ENCODE measurements around the gene FLG.

FLG gene

GRCh38 chr1:152325111-152325510, at the start of gene FLG:
Gene FLG, minus strand, starts transcription at chr1:152325239. Its CDS starts 9,783 bp downstream, at chr1:152315456.
- no peak within 1 kb of the TSS for H3K4me3 ChIP-seq (ENCODE audit: control insufficient read depth, low read depth, low read length)
- TF ChIP-seq, protein P1, sequence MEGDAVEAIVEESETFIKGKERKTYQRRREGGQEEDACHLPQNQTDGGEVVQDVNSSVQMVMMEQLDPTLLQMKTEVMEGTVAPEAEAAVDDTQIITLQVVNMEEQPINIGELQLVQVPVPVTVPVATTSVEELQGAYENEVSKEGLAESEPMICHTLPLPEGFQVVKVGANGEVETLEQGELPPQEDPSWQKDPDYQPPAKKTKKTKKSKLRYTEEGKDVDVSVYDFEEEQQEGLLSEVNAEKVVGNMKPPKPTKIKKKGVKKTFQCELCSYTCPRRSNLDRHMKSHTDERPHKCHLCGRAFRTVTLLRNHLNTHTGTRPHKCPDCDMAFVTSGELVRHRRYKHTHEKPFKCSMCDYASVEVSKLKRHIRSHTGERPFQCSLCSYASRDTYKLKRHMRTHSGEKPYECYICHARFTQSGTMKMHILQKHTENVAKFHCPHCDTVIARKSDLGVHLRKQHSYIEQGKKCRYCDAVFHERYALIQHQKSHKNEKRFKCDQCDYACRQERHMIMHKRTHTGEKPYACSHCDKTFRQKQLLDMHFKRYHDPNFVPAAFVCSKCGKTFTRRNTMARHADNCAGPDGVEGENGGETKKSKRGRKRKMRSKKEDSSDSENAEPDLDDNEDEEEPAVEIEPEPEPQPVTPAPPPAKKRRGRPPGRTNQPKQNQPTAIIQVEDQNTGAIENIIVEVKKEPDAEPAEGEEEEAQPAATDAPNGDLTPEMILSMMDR (IDR thresholded peaks at IDR 0.05; ENCODE audit: control insufficient read depth, insufficient read depth, low read depth, low read length, missing control alignments) = no peak
- DNase-seq (ENCODE audit: low read depth) = no peak

- no peak overlapping the region for H3K4me3 ChIP-seq (ENCODE audit: control insufficient read depth, low read depth, low read length)
- TF ChIP-seq, protein P1 (IDR thresholded peaks at IDR 0.05; ENCODE audit: control insufficient read depth, insufficient read depth, low read depth, low read length, missing control alignments) = no peak
- no peak for DNase-seq (ENCODE audit: low read depth)
Observed at GRCh38 chr1:152374451-152374850, 49.4 kb upstream of the FLG start.

- DNase-seq (ENCODE audit: low read depth) = no peak
- no peak overlapping the region for H3K4me3 ChIP-seq (ENCODE audit: control insufficient read depth, low read depth, low read length)
- TF ChIP-seq, protein P1 (IDR thresholded peaks at IDR 0.05; ENCODE audit: control insufficient read depth, insufficient read depth, low read depth, low read length, missing control alignments) = no peak
Observed at GRCh38 chr1:152372672-152373071, 47.6 kb upstream of the FLG start.

DNA sequence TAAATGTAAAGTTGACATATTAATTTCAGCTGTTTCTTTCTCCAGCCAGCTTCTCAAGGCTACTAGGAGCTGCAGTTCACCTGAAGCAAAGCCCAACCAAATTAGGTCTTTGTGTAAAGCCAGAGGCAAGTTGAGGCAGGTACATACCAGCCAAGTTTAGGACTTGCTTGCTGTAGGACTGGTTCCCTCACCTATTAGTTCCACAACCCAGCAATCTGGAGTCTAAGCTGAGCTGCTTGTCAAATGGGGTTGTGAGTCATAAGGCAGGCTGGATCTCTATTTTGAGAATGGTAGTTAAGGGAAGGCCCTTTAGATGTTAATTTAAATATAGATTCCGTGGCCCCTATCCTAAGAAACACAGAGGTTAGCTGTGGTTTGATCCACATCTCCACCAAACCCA, 42.4 kb upstream of the FLG start:
- TF ChIP-seq, protein P1 (IDR thresholded peaks at IDR 0.05; ENCODE audit: control insufficient read depth, insufficient read depth, low read depth, low read length, missing control alignments) = no peak
- H3K4me3 ChIP-seq (ENCODE audit: control insufficient read depth, low read depth, low read length) = no peak overlapping the region
- no peak for DNase-seq (ENCODE audit: low read depth)

DNA sequence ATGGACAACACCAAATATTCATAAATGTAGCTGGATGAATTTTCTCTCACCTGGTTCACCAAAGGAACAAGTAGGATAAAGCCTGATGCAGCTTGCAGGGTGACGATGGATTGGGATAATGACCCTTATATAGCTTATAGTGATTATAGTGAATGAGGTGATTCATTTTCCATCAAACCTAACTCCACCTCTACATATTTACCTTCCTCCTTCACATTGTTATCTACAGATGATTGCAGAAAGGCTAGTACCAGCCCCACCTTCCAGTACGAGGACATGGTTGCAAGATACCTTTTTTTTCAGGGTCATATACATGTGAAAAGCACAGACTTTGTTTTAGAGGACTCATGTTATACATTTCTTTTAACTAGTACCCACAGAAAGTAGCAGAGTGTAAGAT, 34.9 kb upstream of the FLG start, which contains the start of gene FLG2:
Gene FLG2, minus strand, starts transcription at position 101 of the 400 bp plus-strand sequence. CDS start 1,122 bp downstream, outside the sequence.
- DNase-seq (ENCODE audit: low read depth) = no peak
- TF ChIP-seq, protein P1 (IDR thresholded peaks at IDR 0.05; ENCODE audit: control insufficient read depth, insufficient read depth, low read depth, low read length, missing control alignments) = no peak
- H3K4me3 ChIP-seq (ENCODE audit: control insufficient read depth, low read depth, low read length) = no peak within 1 kb of the TSS

GRCh38 chr1:152356736-152357135, 31.7 kb upstream of the FLG start:
- no peak for DNase-seq (ENCODE audit: low read depth)
- no peak overlapping the region for H3K4me3 ChIP-seq (ENCODE audit: control insufficient read depth, low read depth, low read length)
- TF ChIP-seq, protein P1 (IDR thresholded peaks at IDR 0.05; ENCODE audit: control insufficient read depth, insufficient read depth, low read depth, low read length, missing control alignments) = no peak

- DNase-seq (ENCODE audit: low read depth) = no peak
- H3K4me3 ChIP-seq (ENCODE audit: control insufficient read depth, low read depth, low read length) = no peak overlapping the region
- TF ChIP-seq, protein P1 (IDR thresholded peaks at IDR 0.05; ENCODE audit: control insufficient read depth, insufficient read depth, low read depth, low read length, missing control alignments) = no peak
Observed at GRCh38 chr1:152349611-152350010, 24.6 kb upstream of the FLG start.

All from AG09309 (cell line).